PC-3 (cell line): ENCODE data around the gene ZNF438.

ENCODE experiments used
- EZH2phosphoT487 ChIP-seq: fragments of 300-600 bp; sonication (generic); IDR thresholded peaks from 2 replicates; pipeline ENCODE4 v1.6.1; 2018; ENCODE audit warnings: mild to moderate bottlenecking, antibody characterized with exemption, low read length, borderline replicate concordance
- TF ChIP-seq, protein P1 (sequence below): fragments of 300-600 bp; sonication (generic); conservative IDR thresholded peaks from 2 replicates; pipeline ENCODE4 v1.5.1; 2017; ENCODE audit warnings: antibody characterized with exemption, low read depth, mild to moderate bottlenecking, low read length

GRCh38 chr10:30999070-30999712, 32.5 kb downstream of the ZNF438 start:
- TF ChIP-seq, protein P1, sequence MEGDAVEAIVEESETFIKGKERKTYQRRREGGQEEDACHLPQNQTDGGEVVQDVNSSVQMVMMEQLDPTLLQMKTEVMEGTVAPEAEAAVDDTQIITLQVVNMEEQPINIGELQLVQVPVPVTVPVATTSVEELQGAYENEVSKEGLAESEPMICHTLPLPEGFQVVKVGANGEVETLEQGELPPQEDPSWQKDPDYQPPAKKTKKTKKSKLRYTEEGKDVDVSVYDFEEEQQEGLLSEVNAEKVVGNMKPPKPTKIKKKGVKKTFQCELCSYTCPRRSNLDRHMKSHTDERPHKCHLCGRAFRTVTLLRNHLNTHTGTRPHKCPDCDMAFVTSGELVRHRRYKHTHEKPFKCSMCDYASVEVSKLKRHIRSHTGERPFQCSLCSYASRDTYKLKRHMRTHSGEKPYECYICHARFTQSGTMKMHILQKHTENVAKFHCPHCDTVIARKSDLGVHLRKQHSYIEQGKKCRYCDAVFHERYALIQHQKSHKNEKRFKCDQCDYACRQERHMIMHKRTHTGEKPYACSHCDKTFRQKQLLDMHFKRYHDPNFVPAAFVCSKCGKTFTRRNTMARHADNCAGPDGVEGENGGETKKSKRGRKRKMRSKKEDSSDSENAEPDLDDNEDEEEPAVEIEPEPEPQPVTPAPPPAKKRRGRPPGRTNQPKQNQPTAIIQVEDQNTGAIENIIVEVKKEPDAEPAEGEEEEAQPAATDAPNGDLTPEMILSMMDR, result no peak
- TF ChIP-seq EZH2phosphoT487, result no peak
